Right ventricle myocardium superior (tissue), 1 donor: ENCODE results near the gene TBX4. TPM values are rescaled to one million over a fixed set of nuclear protein-coding genes. Genes with fewer than 3 reads are reported as not detected.
"Not testable (repeated sequence)": the region's sequence is repeated elsewhere in the genome, so short reads cannot be mapped to it uniquely, and the experiment has no call there.

Experiments used
- ATAC-seq: fragments of 200-7000 bp; cut with Tn5 transposase; one replicate; pipeline ENCODE4 v1.9.1; 2020; ENCODE audit warnings: mild to moderate bottlenecking; ENCODE audit not compliant: poor library complexity
- DNase-seq: peaks from one replicate; pipeline ENCODE4 v3.0.0-alpha.2; 2020
- intact Hi-C: fragments of 100-400 bp; cut with DNase I; formaldehyde crosslinking; loops from one replicate; pipeline ENCODE4 v1.11.2; 2022
- total RNA-seq: library from RNA; stranded (reverse); fragmentation: NEBNext Ultra II Directional; extraction: Animal tissue kit (Norgen Biotek cat#: 25700); gene quantifications from one replicate; pipeline ENCODE4 v1.2.1, GENCODE V29; 2021
- donor health status: DM: no; HTN: yes; CAD: no; lungs with severe emphysema.

Gene TBX4
- total RNA-seq, 1 donor from 2014 or later: not detected

GRCh38 chr17:61500287-61500686 lies 48.1 kb downstream of the TBX4 start:
- DNase-seq (no peak), ATAC-seq (no peak)
- intact Hi-C loops: no loop called here

GRCh38 chr17:61502292-61502691 lies 50.1 kb downstream of the TBX4 start:
- intact Hi-C loops: no loop called here
- ATAC-seq: no peak
- DNase-seq: no peak

GRCh38 chr17:61503961-61504360 lies 51.7 kb downstream of the TBX4 start:
- DNase-seq (no peak), ATAC-seq (no peak)
- intact Hi-C loops: no loop called here

GRCh38 chr17:61504697-61505096 lies 52.5 kb downstream of the TBX4 start:
- DNase-seq: no peak
- ATAC-seq: no peak
- intact Hi-C loops: no loop called here

- DNase-seq: no peak
- intact Hi-C loops: no loop called here
- ATAC-seq: no peak
Measured at GRCh38 chr17:61505846-61506627, 53.8 kb downstream of the TBX4 start.

- DNase-seq: no peak
- intact Hi-C loops: no loop called here
- ATAC-seq: no peak
Measured at GRCh38 chr17:61507383-61508066, 55.3 kb downstream of the TBX4 start.

GRCh38 chr17:61508912-61509311 lies 56.7 kb downstream of the TBX4 start:
- intact Hi-C loops: no loop called here
- DNase-seq (no peak), ATAC-seq (no peak)

- ATAC-seq, intact Hi-C loops, DNase-seq: not testable (repeated sequence)
Measured at GRCh38 chr17:61509454-61509853, 57.2 kb downstream of the TBX4 start.

GRCh38 chr17:61510237-61510636 lies 58.0 kb downstream of the TBX4 start:
- intact Hi-C loops: no loop called here
- ATAC-seq: no peak
- no peak for DNase-seq

GRCh38 chr17:61510991-61511390 lies 58.8 kb downstream of the TBX4 start:
- ATAC-seq (no peak), DNase-seq (no peak)
- intact Hi-C loops: no loop called here

- intact Hi-C loops: no loop called here
- DNase-seq (no peak), ATAC-seq (no peak)
Measured at GRCh38 chr17:61511480-61512182, 59.4 kb downstream of the TBX4 start.

- ATAC-seq: no peak
- intact Hi-C loops: no loop called here
- DNase-seq: no peak
Measured at GRCh38 chr17:61514491-61514890, 62.3 kb downstream of the TBX4 start.

- ATAC-seq: no peak
- no peak for DNase-seq
Measured at GRCh38 chr17:61517265-61517664, 65.0 kb downstream of the TBX4 start.

GRCh38 chr17:61517843-61518606 lies 65.8 kb downstream of the TBX4 start:
- DNase-seq (no peak), ATAC-seq (no peak)
- intact Hi-C loops: no loop called here

More at GRCh38 chr17:61517265-61517664, 65.0 kb downstream of the TBX4 start:
- intact Hi-C loops: no loop called here

GRCh38 chr17:61519139-61519538 lies 66.9 kb downstream of the TBX4 start:
- no peak for ATAC-seq
- no peak for DNase-seq
- intact Hi-C loops: no loop called here

- ATAC-seq (no peak), DNase-seq (no peak)
- intact Hi-C loops: no loop called here
Measured at GRCh38 chr17:61519754-61520440, 67.7 kb downstream of the TBX4 start.

- ATAC-seq: no peak
Measured at GRCh38 chr17:61520897-61521296, 68.7 kb downstream of the TBX4 start.

GRCh38 chr17:61522088-61522487 lies 69.9 kb downstream of the TBX4 start:
- intact Hi-C loops: no loop called here
- no peak for ATAC-seq

More at GRCh38 chr17:61520897-61521296, 68.7 kb downstream of the TBX4 start:
- intact Hi-C loops: no loop called here
- DNase-seq: no peak

More at GRCh38 chr17:61522088-61522487, 69.9 kb downstream of the TBX4 start:
- no peak for DNase-seq
